ENCODE measurements around the gene LRMDA.

The LRMDA gene

DNA sequence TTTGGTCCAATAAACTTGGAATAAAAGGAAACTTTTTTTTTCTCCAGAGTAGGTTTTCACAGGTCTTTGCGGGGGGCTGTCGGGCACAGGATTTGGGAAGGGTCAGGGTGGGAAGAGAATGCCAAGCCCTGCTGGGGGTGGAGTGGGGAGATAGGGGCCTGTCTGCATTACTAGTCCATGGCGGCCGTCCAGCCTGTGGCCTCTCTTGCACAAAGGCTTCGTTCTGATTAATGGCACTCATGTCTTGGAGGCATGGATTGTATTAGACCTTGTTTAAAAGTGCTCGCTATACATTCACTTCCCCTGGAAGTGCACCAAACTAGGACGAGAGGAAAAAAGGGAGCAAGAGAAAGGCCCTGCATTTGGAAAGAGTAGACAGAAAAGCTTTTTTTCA is 37.2 kb downstream of the LRMDA start:
- TF ChIP-seq, protein P1, sequence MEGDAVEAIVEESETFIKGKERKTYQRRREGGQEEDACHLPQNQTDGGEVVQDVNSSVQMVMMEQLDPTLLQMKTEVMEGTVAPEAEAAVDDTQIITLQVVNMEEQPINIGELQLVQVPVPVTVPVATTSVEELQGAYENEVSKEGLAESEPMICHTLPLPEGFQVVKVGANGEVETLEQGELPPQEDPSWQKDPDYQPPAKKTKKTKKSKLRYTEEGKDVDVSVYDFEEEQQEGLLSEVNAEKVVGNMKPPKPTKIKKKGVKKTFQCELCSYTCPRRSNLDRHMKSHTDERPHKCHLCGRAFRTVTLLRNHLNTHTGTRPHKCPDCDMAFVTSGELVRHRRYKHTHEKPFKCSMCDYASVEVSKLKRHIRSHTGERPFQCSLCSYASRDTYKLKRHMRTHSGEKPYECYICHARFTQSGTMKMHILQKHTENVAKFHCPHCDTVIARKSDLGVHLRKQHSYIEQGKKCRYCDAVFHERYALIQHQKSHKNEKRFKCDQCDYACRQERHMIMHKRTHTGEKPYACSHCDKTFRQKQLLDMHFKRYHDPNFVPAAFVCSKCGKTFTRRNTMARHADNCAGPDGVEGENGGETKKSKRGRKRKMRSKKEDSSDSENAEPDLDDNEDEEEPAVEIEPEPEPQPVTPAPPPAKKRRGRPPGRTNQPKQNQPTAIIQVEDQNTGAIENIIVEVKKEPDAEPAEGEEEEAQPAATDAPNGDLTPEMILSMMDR (IDR thresholded peaks at IDR 0.05): no peak

DNA sequence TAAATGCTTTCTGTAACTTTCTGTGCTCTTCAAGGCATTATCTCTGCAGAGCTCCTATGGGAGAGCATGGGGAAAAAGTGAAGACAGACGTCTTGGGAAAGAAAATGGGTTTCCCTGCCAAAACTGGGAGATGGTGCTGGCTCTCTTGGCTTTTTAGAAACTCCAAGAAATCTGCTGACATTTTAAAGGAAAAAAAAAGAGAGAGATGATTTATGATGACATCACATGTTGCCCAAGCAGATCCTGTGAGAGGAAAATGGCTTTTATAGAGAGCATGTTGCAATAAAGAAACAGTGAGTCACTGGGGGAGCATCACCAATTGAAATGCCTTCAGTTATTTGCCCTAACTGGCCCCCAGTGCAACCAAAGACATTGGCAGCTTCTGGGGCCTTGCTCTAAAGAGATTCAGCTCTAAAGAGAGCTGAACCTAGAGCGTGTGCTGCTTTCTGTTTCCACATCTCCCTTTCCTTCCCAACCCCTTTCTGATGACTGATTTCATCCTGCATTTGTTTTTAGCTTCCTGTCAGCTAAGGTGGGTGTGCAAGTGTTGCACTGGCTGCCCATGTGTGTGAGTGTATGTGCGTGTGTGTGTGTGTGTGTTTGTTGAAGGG is 37.7 kb downstream of the LRMDA start:
- TF ChIP-seq, protein P1 (IDR thresholded peaks at IDR 0.05): no peak

DNA sequence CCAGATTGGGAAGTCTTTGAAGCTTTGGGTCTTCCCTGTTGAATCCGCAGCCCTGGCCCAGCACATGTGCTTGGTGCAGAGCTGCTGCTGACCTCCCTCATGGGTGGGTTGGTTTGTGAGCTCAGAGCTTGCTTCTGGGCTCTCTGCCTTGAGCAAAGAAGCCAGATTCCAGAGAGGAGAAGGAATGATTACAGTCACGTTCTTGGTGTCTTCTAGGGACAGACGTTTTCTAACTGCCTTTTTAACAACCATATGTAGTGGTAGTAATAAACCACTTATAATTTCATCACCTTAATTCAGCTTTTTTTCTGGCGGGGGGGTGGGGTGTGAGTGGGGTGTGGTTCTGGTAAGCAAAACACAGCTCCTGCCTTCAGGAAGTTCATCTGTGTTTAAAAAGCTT is 39.5 kb downstream of the LRMDA start:
- TF ChIP-seq, protein P1 (IDR thresholded peaks at IDR 0.05): no peak

DNA sequence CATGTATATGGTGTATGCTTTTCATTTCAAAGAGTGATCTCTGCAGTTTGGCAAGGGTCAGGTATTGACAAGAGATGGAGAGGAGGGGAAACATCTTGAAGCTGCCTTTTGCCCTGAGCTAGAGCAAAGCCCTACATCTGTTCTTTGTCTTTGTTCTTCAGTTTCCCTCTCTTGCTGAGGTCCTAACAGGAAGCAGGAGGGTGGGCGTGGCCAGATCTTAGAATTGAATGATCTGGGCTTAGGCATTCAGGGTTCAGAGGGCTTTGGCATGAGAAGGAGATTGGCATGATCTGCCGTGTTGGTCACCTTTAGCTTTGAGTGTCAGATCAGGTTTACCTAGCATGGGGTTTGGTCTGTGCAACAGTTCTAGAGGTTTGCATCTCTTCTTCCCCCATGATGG is 41.3 kb downstream of the LRMDA start:
- TF ChIP-seq, protein P1 (IDR thresholded peaks at IDR 0.05): no peak

DNA sequence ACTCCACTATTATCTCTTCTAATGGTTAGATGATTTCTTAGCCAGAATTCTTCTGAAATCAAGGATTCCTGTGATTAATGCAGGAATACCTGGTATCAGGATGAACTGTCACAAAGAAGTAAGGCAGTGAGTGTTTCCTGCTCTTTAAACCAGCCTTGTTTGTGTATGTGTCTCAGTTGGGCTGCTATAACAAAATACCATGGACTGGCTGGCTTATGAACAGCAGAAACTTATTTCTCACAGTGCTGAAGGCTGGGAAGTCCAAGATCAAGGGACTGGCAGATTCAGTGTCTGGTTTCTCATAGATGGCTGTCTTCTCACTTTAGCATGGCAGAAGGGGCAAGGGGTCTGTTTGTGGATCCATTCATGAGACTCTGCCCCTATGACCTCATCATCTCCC is 42.7 kb downstream of the LRMDA start:
- TF ChIP-seq, protein P1 (IDR thresholded peaks at IDR 0.05): no peak

DNA sequence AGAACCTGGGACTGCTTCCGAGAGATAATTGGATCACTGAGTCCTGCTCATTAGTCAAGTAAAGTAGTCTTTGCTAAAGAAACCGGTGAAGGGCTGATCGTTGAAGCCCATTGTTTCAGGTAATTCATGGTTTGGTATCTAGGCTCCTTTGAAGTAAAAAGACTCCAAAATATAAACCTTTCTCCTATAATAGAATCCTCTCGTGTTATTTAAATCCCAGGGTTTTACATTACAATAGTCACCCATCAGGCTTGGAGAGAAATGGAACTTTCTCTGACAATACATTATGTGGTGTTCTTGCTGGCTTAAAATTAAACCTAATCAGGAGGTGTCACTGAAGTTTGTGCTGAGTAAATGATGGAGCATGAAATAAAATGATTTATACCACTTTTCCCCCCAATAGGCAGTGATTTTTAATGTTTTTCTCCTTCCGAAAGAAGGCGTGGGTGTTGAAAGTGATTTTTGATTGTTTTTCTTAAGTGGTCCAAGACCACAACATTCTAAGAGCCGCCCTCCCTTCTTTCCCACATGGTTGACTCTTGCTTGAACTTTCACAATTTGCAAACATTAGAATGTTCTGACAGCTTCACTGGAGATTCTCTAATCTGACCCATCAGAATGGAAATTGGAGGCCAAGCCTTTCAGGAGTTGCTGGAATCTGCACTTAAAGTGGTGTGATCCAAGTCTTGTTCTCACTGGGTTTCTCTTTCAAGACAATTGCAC is 44.2 kb downstream of the LRMDA start:
- TF ChIP-seq, protein P1 (IDR thresholded peaks at IDR 0.05): no peak

DNA sequence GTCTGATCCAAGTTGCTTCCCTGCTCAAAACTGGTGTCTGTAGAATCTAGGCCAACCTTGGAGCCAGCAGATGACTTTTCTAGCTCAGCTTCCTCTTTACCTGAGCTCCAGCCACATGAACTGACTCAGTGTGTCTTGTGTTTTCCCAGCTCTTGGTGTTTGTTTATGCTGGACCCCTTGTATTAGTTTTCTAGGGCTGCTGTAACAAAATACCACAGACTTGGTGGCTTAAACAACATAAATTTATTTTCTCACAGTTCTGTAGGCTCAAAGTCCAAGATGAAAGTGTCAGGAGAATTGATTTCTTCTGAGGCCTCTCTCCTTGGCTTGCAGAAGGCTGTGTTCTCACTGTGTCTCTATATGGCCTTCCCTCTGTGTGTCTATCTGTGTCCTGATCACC is 45.1 kb downstream of the LRMDA start:
- TF ChIP-seq, protein P1 (IDR thresholded peaks at IDR 0.05): no peak
